Right atrium auricular region (tissue), 2 donors: ENCODE measurements around the gene PHF21B. TPM values are rescaled to one million over a fixed set of nuclear protein-coding genes. Genes with fewer than 3 reads are reported as not detected.
"Not testable (repeated sequence)": the region's sequence is repeated elsewhere in the genome, so short reads cannot be mapped to it uniquely, and the experiment has no call there.

ENCODE experiments used
- DNase-seq: peaks from one replicate; pipeline ENCODE4 v3.0.0-alpha.2; 2019; ENCODE audit warnings: low spot score
- H3K27ac ChIP-seq, 2 donors: fragments of 200-600 bp; sonication (generic); 1 replicate in 1 of 2; 2 replicates in 1 of 2; pipeline ENCODE4 v1.5.1; 2016 to 2019
- H3K27me3 ChIP-seq, 2 donors: fragments of 200-600 bp; sonication (generic); one replicate each; pipeline versions ENCODE4 v1.5.1 to v1.6.0; 2017 to 2019
- H3K36me3 ChIP-seq: fragments of 200-600 bp; sonication (generic); one replicate; pipeline ENCODE4 v1.5.1; 2016
- H3K4me1 ChIP-seq, 2 donors: fragments of 200-600 bp; sonication (generic); one replicate each; pipeline versions ENCODE4 v1.5.1 to v1.6.0; 2017 to 2019
- H3K4me3 ChIP-seq, 2 donors: fragments of 200-600 bp; sonication (generic); 1 replicate in 1 of 2; 2 replicates in 1 of 2; pipeline ENCODE4 v1.5.1; 2017 to 2019; ENCODE audit warnings: mild to moderate bottlenecking in 1 of 2, moderate library complexity in 1 of 2
- H3K9me3 ChIP-seq, 2 donors: fragments of 200-600 bp; sonication (generic); one replicate each; pipeline ENCODE4 v1.5.1; 2019
- CTCF ChIP-seq, 2 donors: fragments of 200-600 bp; sonication (generic); IDR thresholded peaks; one replicate each; pipeline ENCODE4 v1.5.1; 2019; ENCODE audit warnings: antibody characterized with exemption in 2 of 2
- total RNA-seq, 2 donors: library from RNA; depleted of rRNA; stranded (reverse); fragments of >200 nt; gene quantifications; one replicate each; pipeline ENCODE4 v1.1.0, GENCODE V29; 2016

PHF21B gene
- total RNA-seq, 2 donors from 2014 or later, result 1.4 to 2.2 TPM

GRCh38 chr22:44859641-44860040 is 150.2 kb downstream of the PHF21B start:
- H3K27ac ChIP-seq, result no peak overlapping the region

GRCh38 chr22:44858819-44859218 is 151.0 kb downstream of the PHF21B start:
- not testable (repeated sequence) for H3K4me1 ChIP-seq, H3K9me3 ChIP-seq, H3K27me3 ChIP-seq, H3K36me3 ChIP-seq, H3K27ac ChIP-seq, H3K4me3 ChIP-seq, DNase-seq

More at GRCh38 chr22:44859641-44860040, 150.2 kb downstream of the PHF21B start:
- no peak overlapping the region for H3K4me3 ChIP-seq
- H3K4me1 ChIP-seq, result no peaks in the 10 kb centered on the region
- DNase-seq, result no peak
- no peak for TF ChIP-seq CTCF (IDR thresholded peaks at IDR 0.05)
- no peaks in the 10 kb centered on the region for H3K36me3 ChIP-seq
- H3K9me3 ChIP-seq, result no peaks in the 10 kb centered on the region
- no peaks in the 10 kb centered on the region for H3K27me3 ChIP-seq

GRCh38 chr22:44855855-44856254 is 153.9 kb downstream of the PHF21B start:
- no peak overlapping the region for H3K27ac ChIP-seq
- H3K4me1 ChIP-seq, result no peaks in the 10 kb centered on the region
- no peak for TF ChIP-seq CTCF (IDR thresholded peaks at IDR 0.05)
- no peak overlapping the region for H3K4me3 ChIP-seq
- no peaks in the 10 kb centered on the region for H3K36me3 ChIP-seq
- DNase-seq, result no peak
- H3K9me3 ChIP-seq, result no peaks in the 10 kb centered on the region
- H3K27me3 ChIP-seq, result no peaks in the 10 kb centered on the region

GRCh38 chr22:44854641-44855040 is 155.2 kb downstream of the PHF21B start:
- H3K27me3 ChIP-seq, H3K27ac ChIP-seq, DNase-seq, H3K36me3 ChIP-seq, H3K4me3 ChIP-seq, H3K9me3 ChIP-seq, H3K4me1 ChIP-seq: not testable (repeated sequence)

GRCh38 chr22:44850946-44851345 is 158.9 kb downstream of the PHF21B start:
- no peaks in the 10 kb centered on the region for H3K4me1 ChIP-seq
- DNase-seq, result no peak
- no peak overlapping the region for H3K27ac ChIP-seq
- no peak overlapping the region for H3K4me3 ChIP-seq
- no peak for TF ChIP-seq CTCF (IDR thresholded peaks at IDR 0.05)
- no peaks in the 10 kb centered on the region for H3K27me3 ChIP-seq
- H3K36me3 ChIP-seq, result no peaks in the 10 kb centered on the region
- no peaks in the 10 kb centered on the region for H3K9me3 ChIP-seq

- Histone ChIP-seq H3K36me3 (no peaks in the 10 kb centered on the region), H3K9me3 (peaks cover 0 to 11% of the 10 kb centered on the region in 2 donors), H3K4me1 (no peaks in the 10 kb centered on the region), H3K27me3 (no peaks in the 10 kb centered on the region), H3K4me3 (no peak overlapping the region), H3K27ac (no peak overlapping the region)
- no peak for TF ChIP-seq CTCF (IDR thresholded peaks at IDR 0.05)
- no peak for DNase-seq
Measured at GRCh38 chr22:44848791-44849420, 160.9 kb downstream of the PHF21B start.

- no peaks in the 10 kb centered on the region for H3K27me3 ChIP-seq
- H3K4me3 ChIP-seq, result no peak overlapping the region
- no peaks in the 10 kb centered on the region for H3K36me3 ChIP-seq
- H3K4me1 ChIP-seq, result no peaks in the 10 kb centered on the region
- peaks cover 0 to 14% of the 10 kb centered on the region in 2 donors for H3K9me3 ChIP-seq
- TF ChIP-seq CTCF (IDR thresholded peaks at IDR 0.05), result no peak
- no peak for DNase-seq
- no peak overlapping the region for H3K27ac ChIP-seq
Measured at GRCh38 chr22:44848296-44848741, 161.5 kb downstream of the PHF21B start.
